HEK293 (cell line): Measurements from ENCODE around the gene NAPA.

Experiments
- CTCF ChIP-seq: fragments of 450-650 bp; formaldehyde crosslinking; IDR thresholded peaks from 2 replicates; pipeline ENCODE4 v1.5.1; 2016; ENCODE audit warnings: missing biosample characterization, missing genetic modification characterization
- GLI2 ChIP-seq: fragments of 450-650 bp; formaldehyde crosslinking; IDR thresholded peaks from 2 replicates; pipeline ENCODE4; 2017; ENCODE audit warnings: missing biosample characterization, missing genetic modification characterization, low read depth, borderline replicate concordance
- PATZ1 ChIP-seq: fragments of 450-650 bp; formaldehyde crosslinking; IDR thresholded peaks from 2 replicates; pipeline ENCODE4 v1.5.1; 2016; ENCODE audit warnings: missing biosample characterization, missing genetic modification characterization
- TCF7L2 ChIP-seq: IDR thresholded peaks from 2 replicates; pipeline ENCODE4 v1.6.1; 2011; ENCODE audit warnings: low read depth, mild to moderate bottlenecking, inconsistent platforms, low read length, moderate library complexity, borderline replicate concordance
- ZNF404 ChIP-seq: fragments of 450-650 bp; formaldehyde crosslinking; IDR thresholded peaks from 2 replicates; pipeline ENCODE4 v1.5.1; 2017; ENCODE audit warnings: missing biosample characterization, missing genetic modification characterization
- ZNF510 ChIP-seq: fragments of 450-650 bp; formaldehyde crosslinking; IDR thresholded peaks from 2 replicates; pipeline ENCODE4 v1.5.1; 2018; ENCODE audit warnings: mild to moderate bottlenecking, missing genetic modification characterization, missing biosample characterization; ENCODE audit not compliant: insufficient replicate concordance
- ZNF561 ChIP-seq: fragments of 450-650 bp; IDR thresholded peaks from 2 replicates; pipeline ENCODE4 v1.5.1; 2018; ENCODE audit warnings: missing biosample characterization, missing genetic modification characterization, borderline replicate concordance
- ZNF639 ChIP-seq: fragments of 450-650 bp; formaldehyde crosslinking; IDR thresholded peaks from 2 replicates; pipeline ENCODE4 v1.5.1; 2016; ENCODE audit warnings: missing biosample characterization, missing genetic modification characterization
- ZNF701 ChIP-seq: fragments of 450-650 bp; formaldehyde crosslinking; IDR thresholded peaks from 2 replicates; pipeline ENCODE4 v1.5.1; 2016; ENCODE audit warnings: missing biosample characterization, missing genetic modification characterization
- ZNF792 ChIP-seq: fragments of 450-650 bp; formaldehyde crosslinking; IDR thresholded peaks from 2 replicates; pipeline ENCODE4 v1.5.1; 2016; ENCODE audit warnings: missing biosample characterization, missing genetic modification characterization
- TF ChIP-seq, protein P1 (sequence below): IDR thresholded peaks from 2 replicates; pipeline ENCODE4 v1.6.1; 2011; ENCODE audit warnings: mild to moderate bottlenecking, low read depth, low read length, borderline replicate concordance

DNA sequence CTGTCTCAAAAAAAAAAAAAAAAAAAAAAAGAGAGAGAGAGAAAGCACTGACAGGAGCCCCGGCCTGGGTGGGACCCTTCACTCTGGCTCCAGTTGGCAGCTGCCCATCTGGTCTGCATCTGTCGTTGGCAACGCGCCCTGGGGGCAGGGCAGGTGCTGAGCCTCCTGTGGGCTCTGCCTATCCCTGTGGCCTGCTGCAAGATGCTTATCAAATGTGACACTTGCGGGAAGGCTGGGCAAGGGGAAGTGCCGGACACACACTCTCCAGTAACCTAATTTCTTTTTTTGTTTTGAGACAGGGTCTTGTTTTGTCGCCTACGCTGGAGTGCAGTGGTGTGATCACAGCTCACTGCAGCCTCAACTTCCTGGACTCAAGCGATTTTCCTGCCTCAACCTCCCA, 20.1 kb downstream of the NAPA start:
- TF ChIP-seq CTCF (tag by site-specific recombination), result no peak
- TF ChIP-seq ZNF510, result no peak
- TF ChIP-seq ZNF792, result no peak
- no peak for TF ChIP-seq ZNF404
- TF ChIP-seq PATZ1 (tag by site-specific recombination), result no peak
- no peak for TF ChIP-seq ZNF561 (tag by site-specific recombination)
- no peak for TF ChIP-seq ZNF701 (tag by site-specific recombination)
- no peak for TF ChIP-seq GLI2 (tag by site-specific recombination)
- TF ChIP-seq, protein P1, sequence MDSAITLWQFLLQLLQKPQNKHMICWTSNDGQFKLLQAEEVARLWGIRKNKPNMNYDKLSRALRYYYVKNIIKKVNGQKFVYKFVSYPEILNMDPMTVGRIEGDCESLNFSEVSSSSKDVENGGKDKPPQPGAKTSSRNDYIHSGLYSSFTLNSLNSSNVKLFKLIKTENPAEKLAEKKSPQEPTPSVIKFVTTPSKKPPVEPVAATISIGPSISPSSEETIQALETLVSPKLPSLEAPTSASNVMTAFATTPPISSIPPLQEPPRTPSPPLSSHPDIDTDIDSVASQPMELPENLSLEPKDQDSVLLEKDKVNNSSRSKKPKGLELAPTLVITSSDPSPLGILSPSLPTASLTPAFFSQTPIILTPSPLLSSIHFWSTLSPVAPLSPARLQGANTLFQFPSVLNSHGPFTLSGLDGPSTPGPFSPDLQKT, result no peak
- no peak for TF ChIP-seq ZNF639 (tag by site-specific recombination)
- TF ChIP-seq TCF7L2, result no peak
